Panc1 (cell line): Measurements from ENCODE around the gene SMAD3. TPM values are rescaled to one million over a fixed set of nuclear protein-coding genes. Genes with fewer than 3 reads are reported as not detected.

Experiments used
- ATAC-seq: fragments of 200-7000 bp; cut with Tn5 transposase; 2 replicates; pipeline ENCODE4 v1.9.1; 2020; ENCODE audit warnings: mild to moderate bottlenecking, moderate library complexity
- BruUV-seq: library from RNA; stranded (reverse); fragments of 400-500 nt; replicated peaks from 2 replicates; lab custom pipeline; 2021; lab: Mats Ljungman, UMichigan
- CTCF ChIA-PET: fragments of 300-600 bp; sonication (Branson Sonifier 250); formaldehyde crosslinking; loops from one replicate; lab custom pipeline; 2022; ENCODE audit warnings: antibody characterized with exemption; lab: Charles Lee
- POLR2A ChIA-PET: fragments of 300-600 bp; sonication (Branson Sonifier 250); formaldehyde crosslinking; loops from one replicate; lab custom pipeline; 2022; ENCODE audit warnings: antibody characterized with exemption; lab: Charles Lee
- DNase-seq: peaks from one replicate; pipeline ENCODE4 v3.0.0-alpha.2; 2010; ENCODE audit warnings: low read depth, low spot score
- H3K27ac ChIP-seq: 2 replicates; pipeline ENCODE4 v1.5.1; 2011; ENCODE audit warnings: mild to moderate bottlenecking, low read length, inconsistent platforms
- H3K27me3 ChIP-seq: fragments of 200-500 bp; sonication (Bioruptor generic); 2 replicates; pipeline ENCODE4 v1.6.0; 2014; ENCODE audit warnings: low read length, inconsistent platforms; ENCODE audit not compliant: control insufficient read depth, insufficient read depth
- H3K36me3 ChIP-seq: fragments of 200-500 bp; sonication (Bioruptor generic); 2 replicates; pipeline ENCODE4 v1.5.1; 2014; ENCODE audit warnings: inconsistent platforms, mild to moderate bottlenecking, low read length, moderate library complexity; ENCODE audit not compliant: control insufficient read depth, insufficient read depth
- H3K4me1 ChIP-seq: 2 replicates; pipeline ENCODE4 v1.5.1; 2011; ENCODE audit warnings: inconsistent platforms, mild to moderate bottlenecking, low read length, moderate library complexity; ENCODE audit not compliant: control insufficient read depth, insufficient read depth
- H3K4me3 ChIP-seq, 2 experiments: 2 replicates each; pipeline ENCODE4 v1.5.1; 2011 to 2012; ENCODE audit warnings: low read depth in 2 of 2, low read length in 2 of 2, mild to moderate bottlenecking in 2 of 2, inconsistent platforms in 1 of 2, moderate library complexity in 1 of 2
- H3K9me3 ChIP-seq: fragments of 200-500 bp; sonication (Bioruptor generic); 2 replicates; pipeline ENCODE4 v1.5.1; 2014; ENCODE audit warnings: low read depth, mild to moderate bottlenecking, inconsistent platforms, low read length, moderate library complexity; ENCODE audit not compliant: control insufficient read depth, insufficient read depth
- CTCF ChIP-seq: fragments of 450-650 bp; IDR thresholded peaks from 2 replicates; pipeline ENCODE4 v1.5.1; 2017; ENCODE audit warnings: mild to moderate bottlenecking
- POLR2AphosphoS5 ChIP-seq: IDR thresholded peaks from 2 replicates; pipeline ENCODE4 v1.6.1; 2012; ENCODE audit warnings: mild to moderate bottlenecking, low read depth, low read length, moderate library complexity
- REST ChIP-seq, 2 experiments: IDR thresholded peaks; 2 replicates each; pipeline ENCODE4 v1.6.1; 2011 to 2012; ENCODE audit warnings: low read depth in 2 of 2, control low read depth in 1 of 2, low read length in 1 of 2, mild to moderate bottlenecking in 1 of 2, moderate library complexity in 1 of 2; ENCODE audit not compliant: insufficient read depth in 1 of 2
- TCF7L2 ChIP-seq: IDR thresholded peaks from 2 replicates; pipeline ENCODE4 v1.6.1; 2011; ENCODE audit warnings: mild to moderate bottlenecking, low read depth, low read length, inconsistent platforms
- in situ Hi-C: cut with HindIII; loops from 2 replicates; pipeline ENCODE4 v1.10.0; 2016; ENCODE audit warnings: low sequenced_read_pairs, low pct_unique_long_range_greater_than_20kb
- intact Hi-C: fragments of 100-400 bp; cut with micrococcal nuclease; formaldehyde crosslinking; loops from one replicate; pipeline ENCODE4 v1.10.0; 2022; ENCODE audit not compliant: unreplicated experiment
- total RNA-seq: library from RNA; stranded (reverse); gene quantifications from one replicate; pipeline ENCODE4 v1.2.1, GENCODE V29; 2021; ENCODE audit not compliant: unreplicated experiment

The SMAD3 gene
- total RNA-seq, 1 experiment from 2014 or later, result 394 TPM

- TF ChIP-seq TCF7L2 (peak; percentile 72), REST (IDR thresholded peaks at IDR 0.05; ENCODE audit: insufficient read depth in 1 of 2, low read depth in 2 of 2, low read length in 1 of 2) (no peak), POLR2AphosphoS5 (peak; percentile 48; the same call in 1 of the 2 replicates), CTCF (no peak)
- ATAC-seq (no peak), DNase-seq (no peak)
- no peaks in the 10 kb centered on the region; the same call in 1 of the 2 replicates for H3K36me3 ChIP-seq
- POLR2A ChIA-PET, result interaction anchor here (0.6 kb wide), 2 partner anchors 8 to 14 kb away, joined by 3 read pairs; no protein-coding TSS in a partner anchor
- H3K4me3 ChIP-seq, result peak overlapping the region; percentile 12 to 33; a peak in 3 of 4 replicates
- no peaks in the 10 kb centered on the region for H3K9me3 ChIP-seq
- intact Hi-C loops, result no loop called here
- CTCF ChIA-PET, result no interaction called here
- no peaks in the 10 kb centered on the region for H3K27me3 ChIP-seq
- in situ Hi-C loops, result no loop called here
- peak overlapping the region; percentile 100 for H3K27ac ChIP-seq
- H3K4me1 ChIP-seq, result peaks cover 99% of the 10 kb centered on the region
- BruUV-seq, result TSS peak; percentile 5
These were observed 73.8 kb downstream of the SMAD3 start for GRCh38 chr15:67138891-67139855.

GRCh38 chr15:67140078-67140833 lies 74.9 kb downstream of the SMAD3 start:
- no peak for ATAC-seq
- in situ Hi-C loops, result no loop called here
- CTCF ChIA-PET, result no interaction called here

More at GRCh38 chr15:67140078-67140833, 74.9 kb downstream of the SMAD3 start:
- BruUV-seq, result no TSS peak
- no peak overlapping the region for H3K4me3 ChIP-seq
- H3K4me1 ChIP-seq, result peaks cover 99% of the 10 kb centered on the region
- POLR2A ChIA-PET, result interaction anchor here (0.7 kb wide), 1 partner anchor 15 kb away, joined by 3 read pairs; no protein-coding TSS in a partner anchor
- peak overlapping the region; percentile 100 for H3K27ac ChIP-seq
- TF ChIP-seq TCF7L2 (no peak), POLR2AphosphoS5 (peak; percentile 28; the same call in 1 of the 2 replicates)
- intact Hi-C loops, result loop anchor here (5.0 kb wide), 1 partner anchor 193 kb away; no protein-coding TSS in a partner anchor
- no peak for DNase-seq
- no peaks in the 10 kb centered on the region; the same call in 1 of the 2 replicates for H3K36me3 ChIP-seq
- no peaks in the 10 kb centered on the region for H3K9me3 ChIP-seq
- no peaks in the 10 kb centered on the region for H3K27me3 ChIP-seq
